BLaER1 treated with 17β-estradiol and CSF1 and Interleukin-3, amounts not matched to agents 10 nM and 100 nM (cell line): ENCODE measurements around the gene PRKCH.
"Not testable (repeated sequence)": the region's sequence is repeated elsewhere in the genome, so short reads cannot be mapped to it uniquely, and the experiment has no call there.

Experiments
- H3K27ac ChIP-seq, 11 experiments: shearing (Covaris generic); formaldehyde crosslinking; 2 replicates each; pipeline ENCODE4 v1.8.1; 2022
- H3K27me3 ChIP-seq, 11 experiments: shearing (Covaris generic); formaldehyde crosslinking; 2 replicates each; pipeline ENCODE4 v1.8.1; 2022
- H3K36me3 ChIP-seq, 11 experiments: shearing (Covaris generic); formaldehyde crosslinking; 2 replicates each; pipeline ENCODE4 v1.8.1; 2022
- H3K4me1 ChIP-seq, 10 experiments: shearing (Covaris generic); formaldehyde crosslinking; 2 replicates each; pipeline ENCODE4 v1.8.1; 2022
- H3K4me2 ChIP-seq, 11 experiments: shearing (Covaris generic); formaldehyde crosslinking; 2 replicates each; pipeline ENCODE4 v1.8.1; 2022
- H3K4me3 ChIP-seq, 10 experiments: shearing (Covaris generic); formaldehyde crosslinking; 2 replicates each; pipeline ENCODE4 v1.8.1; 2022
- H3K9ac ChIP-seq, 11 experiments: shearing (Covaris generic); formaldehyde crosslinking; 2 replicates each; pipeline ENCODE4 v1.8.1; 2022
- H3K9me3 ChIP-seq, 11 experiments: shearing (Covaris generic); formaldehyde crosslinking; replicated peaks in 1 of 11; 2 replicates each; pipeline ENCODE4 v1.8.1; 2022
- H4K20me1 ChIP-seq, 11 experiments: shearing (Covaris generic); formaldehyde crosslinking; 2 replicates each; pipeline ENCODE4 v1.8.1; 2022
- Cebpa-rat ChIP-seq, 11 experiments: shearing (Covaris generic); IDR thresholded peaks; 2 replicates each; pipeline ENCODE4 v1.8.1; 2022

PRKCH gene

GRCh38 chr14:61525293-61526011, 204.1 kb downstream of the PRKCH start:
- no peak; a peak in 1 of 22 replicates for TF ChIP-seq Cebpa-rat (IDR thresholded peaks at IDR 0.05)
- peaks cover 0 to 24% (median 13%) of the 10 kb centered on the region in 11 experiments; a peak in 15 of 22 replicates for H3K36me3 ChIP-seq
- H3K4me2 ChIP-seq, result peak overlapping the region; percentile 62 to 93 (median 74)
- no peaks in the 10 kb centered on the region for H4K20me1 ChIP-seq
- H3K9ac ChIP-seq, result peak overlapping the region in 5 of 11 experiments; percentile 20 to 89 (median 73); a peak in 8 of 22 replicates
- H3K4me3 ChIP-seq, result 0 out of 20 replicates have a peak overlapping the region, but pooled peaks of 1 of the 10 experiments have one; percentile 7
- peak overlapping the region; percentile 8 to 96 (median 52); a peak in 14 of 22 replicates for H3K27ac ChIP-seq
- H3K27me3 ChIP-seq, result no peaks in the 10 kb centered on the region
- H3K4me1 ChIP-seq, result peaks cover 46 to 67% (median 51%) of the 10 kb centered on the region in 10 experiments
- peaks cover 0 to 9% (median 0%) of the 10 kb centered on the region in 11 experiments; a peak in 5 of 22 replicates for H3K9me3 ChIP-seq

GRCh38 chr14:61526405-61527312, 205.3 kb downstream of the PRKCH start:
- no peak overlapping the region for H3K4me3 ChIP-seq
- no peaks in the 10 kb centered on the region for H4K20me1 ChIP-seq
- peaks cover 0 to 9% (median 0%) of the 10 kb centered on the region in 11 experiments; a peak in 5 of 22 replicates for H3K9me3 ChIP-seq
- H3K27me3 ChIP-seq, result no peaks in the 10 kb centered on the region
- no peak for TF ChIP-seq Cebpa-rat (IDR thresholded peaks at IDR 0.05)
- H3K9ac ChIP-seq, result peak overlapping the region in 10 of 11 experiments; percentile 6 to 89 (median 40); a peak in 14 of 22 replicates
- peaks cover 0 to 28% (median 14%) of the 10 kb centered on the region in 11 experiments; a peak in 15 of 22 replicates for H3K36me3 ChIP-seq
- peaks cover 46 to 72% (median 51%) of the 10 kb centered on the region in 10 experiments for H3K4me1 ChIP-seq
- H3K4me2 ChIP-seq, result peak overlapping the region; percentile 62 to 93 (median 74)
- H3K27ac ChIP-seq, result peak overlapping the region; percentile 25 to 96 (median 58); a peak in 20 of 22 replicates

- Histone ChIP-seq H3K9me3 (peaks cover 0 to 9% (median 0%) of the 10 kb centered on the region in 11 experiments; a peak in 5 of 22 replicates), H3K27ac (peak overlapping the region; percentile 25 to 96 (median 58); a peak in 19 of 22 replicates), H3K9ac (peak overlapping the region in 10 of 11 experiments; percentile 6 to 89 (median 31); a peak in 11 of 22 replicates), H3K36me3 (peaks cover 0 to 34% (median 14%) of the 10 kb centered on the region in 11 experiments; a peak in 15 of 22 replicates), H3K4me2 (peak overlapping the region; percentile 62 to 93 (median 74)), H3K27me3 (no peaks in the 10 kb centered on the region), H4K20me1 (no peaks in the 10 kb centered on the region), H3K4me3 (no peak overlapping the region), H3K4me1 (peaks cover 46 to 80% (median 51%) of the 10 kb centered on the region in 10 experiments)
- TF ChIP-seq Cebpa-rat (IDR thresholded peaks at IDR 0.05), result no peak
Measured at GRCh38 chr14:61527325-61528100, 206.1 kb downstream of the PRKCH start.

- Histone ChIP-seq H3K27ac (peak overlapping the region in 5 of 11 experiments; percentile 9 to 96 (median 82); a peak in 7 of 22 replicates), H3K9me3 (peaks cover 0 to 9% (median 0%) of the 10 kb centered on the region in 11 experiments; a peak in 5 of 22 replicates), H3K27me3 (no peaks in the 10 kb centered on the region), H3K4me2 (peak overlapping the region in 8 of 11 experiments; percentile 1 to 93 (median 56); a peak in 12 of 22 replicates), H3K36me3 (peaks cover 0 to 39% (median 14%) of the 10 kb centered on the region in 11 experiments; a peak in 16 of 22 replicates), H3K4me3 (no peak overlapping the region), H3K9ac (0 out of 22 replicates have a peak overlapping the region, but pooled peaks of 1 of the 11 experiments have one; percentile 79), H4K20me1 (no peaks in the 10 kb centered on the region), H3K4me1 (peaks cover 46 to 85% (median 53%) of the 10 kb centered on the region in 10 experiments)
- no peak for TF ChIP-seq Cebpa-rat (IDR thresholded peaks at IDR 0.05)
Measured at GRCh38 chr14:61528591-61529021, 207.2 kb downstream of the PRKCH start.

GRCh38 chr14:61529360-61529759, 208.0 kb downstream of the PRKCH start:
- not testable (repeated sequence) for H3K4me3 ChIP-seq, H3K9me3 ChIP-seq, H3K27ac ChIP-seq, H3K9ac ChIP-seq, H4K20me1 ChIP-seq, H3K27me3 ChIP-seq
- Histone ChIP-seq H3K4me1 (peaks cover 40 to 85% (median 47%) of the 10 kb centered on the region in 10 experiments), H3K36me3 (peaks cover 0 to 42% (median 14%) of the 10 kb centered on the region in 11 experiments; a peak in 16 of 22 replicates), H3K4me2 (peak overlapping the region in 1 of 11 experiments; percentile 91; a peak in 1 of 22 replicates)

GRCh38 chr14:61530296-61530695, 208.9 kb downstream of the PRKCH start:
- no peak overlapping the region for H3K27ac ChIP-seq
- H3K4me3 ChIP-seq, result no peak overlapping the region
- H3K36me3 ChIP-seq, result peaks cover 0 to 51% (median 17%) of the 10 kb centered on the region in 11 experiments; a peak in 16 of 22 replicates
- peaks cover 0 to 9% (median 0%) of the 10 kb centered on the region in 11 experiments; a peak in 5 of 22 replicates for H3K9me3 ChIP-seq
- no peak for TF ChIP-seq Cebpa-rat (IDR thresholded peaks at IDR 0.05)
- no peaks in the 10 kb centered on the region for H3K27me3 ChIP-seq
- no peak overlapping the region for H3K9ac ChIP-seq
- no peaks in the 10 kb centered on the region for H4K20me1 ChIP-seq
- H3K4me1 ChIP-seq, result peaks cover 31 to 80% (median 38%) of the 10 kb centered on the region in 10 experiments
- no peak overlapping the region; a peak in 1 of 22 replicates for H3K4me2 ChIP-seq

GRCh38 chr14:61530896-61531295, 209.5 kb downstream of the PRKCH start:
- Histone ChIP-seq H3K4me2 (peak overlapping the region in 1 of 11 experiments; percentile 11; a peak in 1 of 22 replicates), H3K4me3 (no peak overlapping the region), H3K9me3 (peaks cover 0 to 9% (median 0%) of the 10 kb centered on the region in 11 experiments; a peak in 5 of 22 replicates), H3K36me3 (peaks cover 0 to 57% (median 19%) of the 10 kb centered on the region in 11 experiments; a peak in 16 of 22 replicates), H4K20me1 (no peaks in the 10 kb centered on the region), H3K4me1 (peaks cover 25 to 78% (median 32%) of the 10 kb centered on the region in 10 experiments), H3K27me3 (no peaks in the 10 kb centered on the region), H3K9ac (no peak overlapping the region), H3K27ac (no peak overlapping the region)
- no peak for TF ChIP-seq Cebpa-rat (IDR thresholded peaks at IDR 0.05)
